GM23338 (cell line): Measurements from ENCODE around the gene SSTR5.
A peak's percentile ranks its signal among the peaks of the same experiment; 100 is the strongest.

ENCODE experiments used
- CREB1 ChIP-seq: fragments of 250-450 bp; sonication (Bioruptor Pico); IDR thresholded peaks from 2 replicates; pipeline ENCODE4 v1.5.0; 2020; ENCODE audit warnings: low read depth, mild to moderate bottlenecking, moderate library complexity
- EZH2 ChIP-seq: fragments of 200-600 bp; sonication (generic); IDR thresholded peaks from one replicate; pipeline ENCODE4 v1.8.0; 2017; ENCODE audit warnings: antibody characterized with exemption, mild to moderate bottlenecking, low read depth; ENCODE audit not compliant: unreplicated experiment
- EZH2phosphoT487 ChIP-seq: fragments of 200-600 bp; sonication (generic); IDR thresholded peaks from one replicate; pipeline ENCODE4 v1.8.1; 2018; ENCODE audit warnings: antibody characterized with exemption; ENCODE audit not compliant: unreplicated experiment
- JUNB ChIP-seq: IDR thresholded peaks from one replicate; pipeline ENCODE4 v1.6.1; 2016; ENCODE audit warnings: antibody characterized with exemption; ENCODE audit not compliant: unreplicated experiment
- POLR2AphosphoS5 ChIP-seq: IDR thresholded peaks from 2 replicates; pipeline ENCODE4 v1.6.1; 2016; ENCODE audit warnings: antibody characterized with exemption, low read depth
- STAT1 ChIP-seq: IDR thresholded peaks from one replicate; pipeline ENCODE4 v1.6.1; 2016; ENCODE audit warnings: antibody characterized with exemption; ENCODE audit not compliant: unreplicated experiment
- ZNF114 ChIP-seq: fragments of 250-450 bp; sonication (Bioruptor Pico); IDR thresholded peaks from 2 replicates; pipeline ENCODE4 v1.5.0; 2020; ENCODE audit warnings: mild to moderate bottlenecking, moderate library complexity
- TF ChIP-seq, protein P1 (sequence below), 2 experiments: fragments of 200-600 bp in 1 of 2; sonication (generic) in 1 of 2; conservative IDR thresholded peaks; 2 replicates each; pipeline versions ENCODE4 v1.5.1 to v1.6.1; 2016 to 2017; ENCODE audit warnings: antibody characterized with exemption in 2 of 2, low read depth in 2 of 2, mild to moderate bottlenecking in 2 of 2, moderate library complexity in 1 of 2
- TF ChIP-seq, protein P2 (sequence below): IDR thresholded peaks from one replicate; pipeline ENCODE4 v1.6.1; 2018; ENCODE audit warnings: antibody characterized with exemption; ENCODE audit not compliant: unreplicated experiment
- TF ChIP-seq, protein P3 (sequence below): IDR thresholded peaks from 2 replicates; pipeline ENCODE4 v1.6.1; 2016; ENCODE audit warnings: antibody characterized with exemption
- TF ChIP-seq, protein P4 (sequence below): fragments of 250-450 bp; sonication (Bioruptor Pico); IDR thresholded peaks from 2 replicates; pipeline ENCODE4 v1.5.0; 2020; ENCODE audit warnings: mild to moderate bottlenecking, moderate library complexity

DNA sequence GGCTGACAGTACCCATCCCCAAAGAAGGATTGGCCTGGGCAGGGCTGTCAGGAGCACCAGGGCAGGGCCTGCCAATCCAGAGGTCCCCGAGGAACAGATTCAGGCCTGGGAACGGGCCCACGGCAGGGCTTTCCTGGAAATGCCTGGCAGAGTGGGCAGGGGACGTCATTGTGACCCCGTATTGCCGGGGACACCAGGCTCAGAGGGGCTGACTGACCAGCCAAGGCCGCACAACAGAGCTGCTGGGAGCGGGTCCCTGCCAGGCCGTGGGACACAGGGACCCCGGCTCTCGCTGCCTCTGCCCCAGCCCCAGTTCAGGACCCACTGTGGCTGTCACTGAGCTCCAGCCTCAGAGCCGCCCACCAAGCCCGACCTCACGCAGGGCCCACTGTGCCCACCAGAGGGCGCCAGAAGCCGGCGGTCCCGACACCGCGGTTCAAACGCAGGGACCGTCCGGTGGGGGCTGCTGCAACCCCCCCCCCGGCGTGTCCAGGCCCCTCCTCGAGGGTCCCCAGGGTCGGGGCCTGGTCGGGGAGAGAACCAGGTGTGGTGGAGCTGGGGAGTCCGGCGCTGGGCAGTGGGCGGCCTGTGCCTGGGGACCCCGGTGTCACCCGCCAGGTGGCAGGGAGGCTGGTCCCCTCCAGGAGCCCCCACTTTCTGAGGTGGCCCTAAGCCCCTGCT, 15.2 kb upstream of the SSTR5 start:
- TF ChIP-seq EZH2 (no peak), POLR2AphosphoS5 (no peak), CREB1 (CRISPR knock-in tag) (no peak), STAT1 (no peak), EZH2phosphoT487 (no peak), JUNB (no peak), ZNF114 (no peak)
- TF ChIP-seq, protein P1, sequence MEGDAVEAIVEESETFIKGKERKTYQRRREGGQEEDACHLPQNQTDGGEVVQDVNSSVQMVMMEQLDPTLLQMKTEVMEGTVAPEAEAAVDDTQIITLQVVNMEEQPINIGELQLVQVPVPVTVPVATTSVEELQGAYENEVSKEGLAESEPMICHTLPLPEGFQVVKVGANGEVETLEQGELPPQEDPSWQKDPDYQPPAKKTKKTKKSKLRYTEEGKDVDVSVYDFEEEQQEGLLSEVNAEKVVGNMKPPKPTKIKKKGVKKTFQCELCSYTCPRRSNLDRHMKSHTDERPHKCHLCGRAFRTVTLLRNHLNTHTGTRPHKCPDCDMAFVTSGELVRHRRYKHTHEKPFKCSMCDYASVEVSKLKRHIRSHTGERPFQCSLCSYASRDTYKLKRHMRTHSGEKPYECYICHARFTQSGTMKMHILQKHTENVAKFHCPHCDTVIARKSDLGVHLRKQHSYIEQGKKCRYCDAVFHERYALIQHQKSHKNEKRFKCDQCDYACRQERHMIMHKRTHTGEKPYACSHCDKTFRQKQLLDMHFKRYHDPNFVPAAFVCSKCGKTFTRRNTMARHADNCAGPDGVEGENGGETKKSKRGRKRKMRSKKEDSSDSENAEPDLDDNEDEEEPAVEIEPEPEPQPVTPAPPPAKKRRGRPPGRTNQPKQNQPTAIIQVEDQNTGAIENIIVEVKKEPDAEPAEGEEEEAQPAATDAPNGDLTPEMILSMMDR (conservative IDR thresholded peaks at IDR 0.05; ENCODE audit: low read depth in 2 of 2): peak; percentile 78 to 85
- TF ChIP-seq, protein P2, sequence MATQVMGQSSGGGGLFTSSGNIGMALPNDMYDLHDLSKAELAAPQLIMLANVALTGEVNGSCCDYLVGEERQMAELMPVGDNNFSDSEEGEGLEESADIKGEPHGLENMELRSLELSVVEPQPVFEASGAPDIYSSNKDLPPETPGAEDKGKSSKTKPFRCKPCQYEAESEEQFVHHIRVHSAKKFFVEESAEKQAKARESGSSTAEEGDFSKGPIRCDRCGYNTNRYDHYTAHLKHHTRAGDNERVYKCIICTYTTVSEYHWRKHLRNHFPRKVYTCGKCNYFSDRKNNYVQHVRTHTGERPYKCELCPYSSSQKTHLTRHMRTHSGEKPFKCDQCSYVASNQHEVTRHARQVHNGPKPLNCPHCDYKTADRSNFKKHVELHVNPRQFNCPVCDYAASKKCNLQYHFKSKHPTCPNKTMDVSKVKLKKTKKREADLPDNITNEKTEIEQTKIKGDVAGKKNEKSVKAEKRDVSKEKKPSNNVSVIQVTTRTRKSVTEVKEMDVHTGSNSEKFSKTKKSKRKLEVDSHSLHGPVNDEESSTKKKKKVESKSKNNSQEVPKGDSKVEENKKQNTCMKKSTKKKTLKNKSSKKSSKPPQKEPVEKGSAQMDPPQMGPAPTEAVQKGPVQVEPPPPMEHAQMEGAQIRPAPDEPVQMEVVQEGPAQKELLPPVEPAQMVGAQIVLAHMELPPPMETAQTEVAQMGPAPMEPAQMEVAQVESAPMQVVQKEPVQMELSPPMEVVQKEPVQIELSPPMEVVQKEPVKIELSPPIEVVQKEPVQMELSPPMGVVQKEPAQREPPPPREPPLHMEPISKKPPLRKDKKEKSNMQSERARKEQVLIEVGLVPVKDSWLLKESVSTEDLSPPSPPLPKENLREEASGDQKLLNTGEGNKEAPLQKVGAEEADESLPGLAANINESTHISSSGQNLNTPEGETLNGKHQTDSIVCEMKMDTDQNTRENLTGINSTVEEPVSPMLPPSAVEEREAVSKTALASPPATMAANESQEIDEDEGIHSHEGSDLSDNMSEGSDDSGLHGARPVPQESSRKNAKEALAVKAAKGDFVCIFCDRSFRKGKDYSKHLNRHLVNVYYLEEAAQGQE: no peak
- TF ChIP-seq, protein P3, sequence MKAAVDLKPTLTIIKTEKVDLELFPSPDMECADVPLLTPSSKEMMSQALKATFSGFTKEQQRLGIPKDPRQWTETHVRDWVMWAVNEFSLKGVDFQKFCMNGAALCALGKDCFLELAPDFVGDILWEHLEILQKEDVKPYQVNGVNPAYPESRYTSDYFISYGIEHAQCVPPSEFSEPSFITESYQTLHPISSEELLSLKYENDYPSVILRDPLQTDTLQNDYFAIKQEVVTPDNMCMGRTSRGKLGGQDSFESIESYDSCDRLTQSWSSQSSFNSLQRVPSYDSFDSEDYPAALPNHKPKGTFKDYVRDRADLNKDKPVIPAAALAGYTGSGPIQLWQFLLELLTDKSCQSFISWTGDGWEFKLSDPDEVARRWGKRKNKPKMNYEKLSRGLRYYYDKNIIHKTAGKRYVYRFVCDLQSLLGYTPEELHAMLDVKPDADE: no peak
- TF ChIP-seq, protein P4, sequence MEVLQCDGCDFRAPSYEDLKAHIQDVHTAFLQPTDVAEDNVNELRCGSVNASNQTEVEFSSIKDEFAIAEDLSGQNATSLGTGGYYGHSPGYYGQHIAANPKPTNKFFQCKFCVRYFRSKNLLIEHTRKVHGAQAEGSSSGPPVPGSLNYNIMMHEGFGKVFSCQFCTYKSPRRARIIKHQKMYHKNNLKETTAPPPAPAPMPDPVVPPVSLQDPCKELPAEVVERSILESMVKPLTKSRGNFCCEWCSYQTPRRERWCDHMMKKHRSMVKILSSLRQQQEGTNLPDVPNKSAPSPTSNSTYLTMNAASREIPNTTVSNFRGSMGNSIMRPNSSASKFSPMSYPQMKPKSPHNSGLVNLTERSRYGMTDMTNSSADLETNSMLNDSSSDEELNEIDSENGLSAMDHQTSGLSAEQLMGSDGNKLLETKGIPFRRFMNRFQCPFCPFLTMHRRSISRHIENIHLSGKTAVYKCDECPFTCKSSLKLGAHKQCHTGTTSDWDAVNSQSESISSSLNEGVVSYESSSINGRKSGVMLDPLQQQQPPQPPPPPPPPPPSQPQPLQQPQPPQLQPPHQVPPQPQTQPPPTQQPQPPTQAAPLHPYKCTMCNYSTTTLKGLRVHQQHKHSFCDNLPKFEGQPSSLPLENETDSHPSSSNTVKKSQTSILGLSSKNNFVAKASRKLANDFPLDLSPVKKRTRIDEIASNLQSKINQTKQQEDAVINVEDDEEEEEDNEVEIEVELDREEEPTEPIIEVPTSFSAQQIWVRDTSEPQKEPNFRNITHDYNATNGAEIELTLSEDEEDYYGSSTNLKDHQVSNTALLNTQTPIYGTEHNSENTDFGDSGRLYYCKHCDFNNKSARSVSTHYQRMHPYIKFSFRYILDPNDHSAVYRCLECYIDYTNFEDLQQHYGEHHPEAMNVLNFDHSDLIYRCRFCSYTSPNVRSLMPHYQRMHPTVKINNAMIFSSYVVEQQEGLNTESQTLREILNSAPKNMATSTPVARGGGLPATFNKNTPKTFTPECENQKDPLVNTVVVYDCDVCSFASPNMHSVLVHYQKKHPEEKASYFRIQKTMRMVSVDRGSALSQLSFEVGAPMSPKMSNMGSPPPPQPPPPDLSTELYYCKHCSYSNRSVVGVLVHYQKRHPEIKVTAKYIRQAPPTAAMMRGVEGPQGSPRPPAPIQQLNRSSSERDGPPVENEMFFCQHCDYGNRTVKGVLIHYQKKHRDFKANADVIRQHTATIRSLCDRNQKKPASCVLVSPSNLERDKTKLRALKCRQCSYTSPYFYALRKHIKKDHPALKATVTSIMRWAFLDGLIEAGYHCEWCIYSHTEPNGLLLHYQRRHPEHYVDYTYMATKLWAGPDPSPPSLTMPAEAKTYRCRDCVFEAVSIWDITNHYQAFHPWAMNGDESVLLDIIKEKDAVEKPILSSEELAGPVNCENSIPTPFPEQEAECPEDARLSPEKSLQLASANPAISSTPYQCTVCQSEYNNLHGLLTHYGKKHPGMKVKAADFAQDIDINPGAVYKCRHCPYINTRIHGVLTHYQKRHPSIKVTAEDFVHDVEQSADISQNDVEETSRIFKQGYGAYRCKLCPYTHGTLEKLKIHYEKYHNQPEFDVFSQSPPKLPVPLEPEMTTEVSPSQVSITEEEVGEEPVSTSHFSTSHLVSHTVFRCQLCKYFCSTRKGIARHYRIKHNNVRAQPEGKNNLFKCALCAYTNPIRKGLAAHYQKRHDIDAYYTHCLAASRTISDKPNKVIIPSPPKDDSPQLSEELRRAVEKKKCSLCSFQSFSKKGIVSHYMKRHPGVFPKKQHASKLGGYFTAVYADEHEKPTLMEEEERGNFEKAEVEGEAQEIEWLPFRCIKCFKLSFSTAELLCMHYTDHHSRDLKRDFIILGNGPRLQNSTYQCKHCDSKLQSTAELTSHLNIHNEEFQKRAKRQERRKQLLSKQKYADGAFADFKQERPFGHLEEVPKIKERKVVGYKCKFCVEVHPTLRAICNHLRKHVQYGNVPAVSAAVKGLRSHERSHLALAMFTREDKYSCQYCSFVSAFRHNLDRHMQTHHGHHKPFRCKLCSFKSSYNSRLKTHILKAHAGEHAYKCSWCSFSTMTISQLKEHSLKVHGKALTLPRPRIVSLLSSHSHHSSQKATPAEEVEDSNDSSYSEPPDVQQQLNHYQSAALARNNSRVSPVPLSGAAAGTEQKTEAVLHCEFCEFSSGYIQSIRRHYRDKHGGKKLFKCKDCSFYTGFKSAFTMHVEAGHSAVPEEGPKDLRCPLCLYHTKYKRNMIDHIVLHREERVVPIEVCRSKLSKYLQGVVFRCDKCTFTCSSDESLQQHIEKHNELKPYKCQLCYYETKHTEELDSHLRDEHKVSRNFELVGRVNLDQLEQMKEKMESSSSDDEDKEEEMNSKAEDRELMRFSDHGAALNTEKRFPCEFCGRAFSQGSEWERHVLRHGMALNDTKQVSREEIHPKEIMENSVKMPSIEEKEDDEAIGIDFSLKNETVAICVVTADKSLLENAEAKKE (CRISPR knock-in tag): no peak
